GM19043 (cell line): Measurements from ENCODE around the gene OR2T6.

Source experiments
- ATAC-seq: cut with Tn5 transposase; IDR thresholded peaks from one replicate; pipeline ENCODE4 v1.9.1; 2021; ENCODE audit warnings: low read depth; ENCODE audit not compliant: unreplicated experiment

The OR2T6 gene, protein sequence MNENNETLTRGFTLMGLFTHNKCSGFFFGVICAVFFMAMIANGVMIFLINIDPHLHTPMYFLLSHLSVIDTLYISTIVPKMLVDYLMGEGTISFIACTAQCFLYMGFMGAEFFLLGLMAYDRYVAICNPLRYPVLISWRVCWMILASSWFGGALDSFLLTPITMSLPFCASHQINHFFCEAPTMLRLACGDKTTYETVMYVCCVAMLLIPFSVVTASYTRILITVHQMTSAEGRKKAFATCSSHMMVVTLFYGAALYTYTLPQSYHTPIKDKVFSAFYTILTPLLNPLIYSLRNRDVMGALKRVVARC

DNA sequence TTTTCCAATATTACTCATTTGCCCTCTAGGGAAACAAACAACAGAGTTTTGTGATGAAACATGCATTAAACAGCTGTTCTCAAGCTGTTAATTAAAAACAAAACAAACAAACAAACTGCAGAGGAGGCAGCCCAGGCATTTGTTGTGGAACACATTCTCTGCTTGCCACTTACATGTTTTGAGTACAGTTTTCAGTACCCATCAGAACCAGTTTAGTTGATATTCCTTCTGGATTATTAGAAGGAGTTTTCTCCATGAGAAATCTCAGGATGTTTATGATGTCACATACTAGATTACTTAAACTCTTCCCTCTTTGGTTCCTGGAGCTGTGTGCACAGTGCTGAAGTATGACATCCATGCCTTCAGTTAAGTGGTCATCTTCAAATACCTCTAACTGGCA lies at the start of gene OR2T6:
OR2T6 (plus strand) TSS at position 301 of the 400 bp plus-strand sequence. CDS start 11,863 bp downstream, outside the sequence.
- ATAC-seq: no peak

DNA sequence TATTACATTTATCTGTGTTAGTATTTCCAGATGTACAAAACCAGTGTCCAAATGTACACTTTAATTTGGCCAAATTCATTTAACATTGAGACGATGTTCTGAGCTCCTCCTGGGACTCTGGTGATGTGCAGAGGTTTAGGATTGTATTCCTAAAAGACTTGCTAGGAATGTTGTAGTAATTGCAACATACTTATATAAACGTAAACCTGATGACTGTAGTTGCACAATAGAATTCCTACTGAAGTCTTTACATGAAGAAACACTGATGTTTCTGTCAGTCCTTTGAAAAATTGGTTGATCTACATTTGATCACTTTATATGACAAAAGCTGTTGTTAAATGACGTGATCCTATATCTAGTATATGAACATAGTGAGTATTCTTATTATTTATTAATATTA lies 32.1 kb upstream of the OR2T6 start:
- ATAC-seq: no peak

DNA sequence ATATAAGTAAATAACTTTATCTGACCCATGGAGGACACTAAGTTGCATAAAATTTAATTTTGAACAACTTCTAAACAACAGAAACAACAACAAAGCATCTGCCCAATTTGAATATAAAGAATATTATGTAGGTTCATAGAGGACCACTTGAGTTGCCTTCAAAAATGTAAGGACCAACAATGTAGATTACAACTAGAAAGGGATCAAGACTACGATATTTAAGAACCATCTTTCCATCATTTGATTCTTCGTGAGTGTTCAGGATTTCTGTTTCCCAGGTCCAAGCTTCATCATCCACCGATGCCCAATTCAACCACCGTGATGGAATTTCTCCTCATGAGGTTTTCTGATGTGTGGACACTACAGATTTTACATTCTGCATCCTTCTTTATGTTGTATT lies 27.1 kb upstream of the OR2T6 start, which contains the start of gene OR14C36:
OR14C36 (plus strand) TSS at position 301 of the 400 bp plus-strand sequence; CDS start at position 301, 0 bp downstream.
- ATAC-seq: no peak

DNA sequence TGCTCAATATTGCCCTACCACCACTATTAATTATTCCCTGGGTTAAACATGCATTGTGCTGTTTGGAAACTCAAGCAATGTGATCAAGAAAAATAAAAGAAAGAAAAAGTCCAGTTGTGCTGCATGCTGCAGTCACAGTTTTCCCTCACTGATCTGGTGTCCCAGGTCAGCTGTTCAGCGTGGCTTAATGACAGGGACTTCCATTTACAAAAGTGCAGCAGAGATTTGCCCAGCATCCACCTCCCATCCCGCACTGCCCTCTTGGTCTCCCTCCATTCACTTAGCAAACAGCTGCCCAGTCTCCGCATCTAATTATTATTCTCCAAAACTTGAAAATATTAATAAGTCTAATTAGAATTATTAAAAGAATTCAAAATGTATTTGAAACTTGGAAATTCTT lies 16.1 kb upstream of the OR2T6 start:
- no peak for ATAC-seq

DNA sequence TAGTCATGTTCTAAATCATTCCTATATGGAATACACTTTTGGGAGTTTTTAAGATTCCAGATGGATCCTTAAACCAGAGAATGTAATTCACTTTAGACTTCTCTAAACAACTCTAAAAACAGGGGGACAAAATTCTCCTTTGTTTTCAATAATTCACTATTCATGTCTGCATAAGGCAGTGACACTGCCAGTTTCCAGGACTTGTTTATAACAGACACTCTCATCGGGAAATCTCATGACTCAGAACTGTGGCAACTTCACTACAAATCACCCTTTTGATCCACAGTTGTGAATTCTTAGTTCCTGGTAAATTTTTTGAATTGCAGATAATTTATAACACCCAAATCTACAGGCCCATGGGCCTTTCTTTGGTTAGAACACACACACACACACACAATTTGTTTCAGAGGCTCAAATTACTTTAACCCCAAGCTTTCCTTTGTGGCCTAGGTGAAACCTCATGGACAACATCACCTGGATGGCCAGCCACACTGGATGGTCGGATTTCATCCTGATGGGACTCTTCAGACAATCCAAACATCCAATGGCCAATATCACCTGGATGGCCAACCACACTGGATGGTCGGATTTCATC lies 14.3 kb upstream of the OR2T6 start, which contains the start of gene OR2T4:
OR2T4 (plus strand) TSS at position 545 of the 595 bp plus-strand sequence; CDS start at position 545, 0 bp downstream.
- no peak for ATAC-seq

DNA sequence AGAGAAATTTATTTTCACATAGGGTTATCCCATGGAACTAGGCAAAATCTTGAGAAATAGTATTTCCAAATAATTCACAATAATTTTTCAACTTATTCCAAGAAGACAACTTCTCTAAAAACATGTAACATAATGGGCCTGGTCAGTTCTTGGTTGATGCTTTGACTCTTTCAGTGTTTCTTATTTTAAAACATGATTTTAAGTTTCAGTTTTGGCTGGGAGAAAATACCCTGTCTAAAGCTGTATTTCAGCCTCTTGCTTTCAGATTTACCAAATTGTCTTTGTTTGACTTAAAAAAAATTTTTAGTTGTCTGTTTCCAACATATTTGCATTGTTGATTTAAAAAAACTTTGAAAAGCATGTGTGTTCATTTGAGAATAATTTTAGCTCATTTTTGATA lies 8.9 kb upstream of the OR2T6 start:
- ATAC-seq: no peak

DNA sequence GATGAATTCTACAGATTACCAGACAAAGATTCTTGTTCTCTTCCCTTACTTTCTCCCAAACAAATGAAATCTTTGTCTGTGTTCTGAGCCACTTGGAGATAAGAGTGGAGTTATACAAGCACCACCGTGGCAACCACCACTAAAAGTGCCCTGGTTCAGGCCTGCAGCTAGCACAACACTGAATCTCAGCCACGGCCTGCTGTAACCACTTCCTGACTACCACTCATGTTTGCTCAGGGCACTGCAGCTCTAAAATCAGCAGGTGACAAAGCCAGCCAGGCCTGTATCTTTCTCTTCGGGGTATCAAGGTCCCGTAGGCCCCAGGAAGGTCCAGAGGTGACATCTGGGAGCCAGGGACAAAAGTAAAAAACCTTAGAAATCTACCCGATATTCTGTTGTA lies 3.2 kb upstream of the OR2T6 start:
- no peak for ATAC-seq

DNA sequence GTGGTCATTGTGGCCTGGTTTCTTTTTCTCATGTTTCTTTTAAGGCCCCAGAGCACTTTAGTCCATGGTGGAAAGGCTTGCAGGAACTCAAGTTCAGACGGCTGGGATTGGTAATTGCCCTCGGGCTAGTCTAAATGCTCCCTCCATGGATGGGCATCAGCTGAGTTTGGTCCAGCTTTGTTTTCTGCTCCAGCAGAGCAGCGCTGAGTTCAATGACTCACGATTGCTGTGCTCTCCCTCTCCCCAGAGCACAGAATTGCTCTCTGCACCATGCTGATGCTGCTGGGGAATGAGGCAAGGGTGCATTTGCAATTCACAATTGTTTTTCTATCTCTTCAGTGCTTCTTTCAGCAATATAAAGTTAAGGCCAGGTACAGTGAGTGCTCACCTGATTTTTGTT lies 1.8 kb upstream of the OR2T6 start:
- no peak for ATAC-seq

DNA sequence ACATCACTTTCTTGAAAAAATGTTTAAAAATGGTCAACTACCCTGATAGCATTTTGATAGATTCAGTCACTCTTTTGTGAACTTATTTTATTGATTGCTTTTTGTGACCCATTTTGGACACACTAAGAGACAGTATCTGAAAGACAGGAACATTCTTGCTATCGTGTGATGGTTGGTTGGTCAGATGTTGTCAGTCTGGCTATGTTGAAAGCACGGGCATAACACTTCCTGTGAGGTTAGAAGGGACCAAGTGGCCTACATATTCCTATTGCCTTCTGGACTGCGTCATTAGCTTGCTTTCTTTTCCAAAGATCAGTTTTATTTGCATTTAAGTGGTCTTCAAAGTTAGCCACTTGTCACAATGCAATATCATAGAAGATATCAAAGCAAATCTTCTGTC lies 1.4 kb downstream of the OR2T6 start:
- no peak for ATAC-seq

DNA sequence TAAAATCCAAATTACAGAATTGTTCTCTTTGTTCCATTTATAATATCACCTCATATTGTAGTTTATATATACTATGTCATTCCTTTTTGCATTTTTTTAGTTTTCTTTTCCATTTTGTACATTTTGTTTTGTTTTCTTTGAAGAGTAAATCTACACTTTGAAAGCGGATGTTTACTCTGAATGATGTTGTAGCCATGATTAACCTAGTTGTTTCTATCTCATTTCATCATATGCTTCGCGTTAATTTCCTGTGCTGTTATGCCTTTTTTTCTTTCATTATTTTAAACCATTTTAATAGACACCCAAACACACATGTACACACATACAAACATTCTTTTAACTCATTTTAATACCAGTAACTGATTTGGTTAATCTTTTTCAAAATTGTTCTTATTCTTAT lies 5.3 kb downstream of the OR2T6 start:
- no peak for ATAC-seq

DNA sequence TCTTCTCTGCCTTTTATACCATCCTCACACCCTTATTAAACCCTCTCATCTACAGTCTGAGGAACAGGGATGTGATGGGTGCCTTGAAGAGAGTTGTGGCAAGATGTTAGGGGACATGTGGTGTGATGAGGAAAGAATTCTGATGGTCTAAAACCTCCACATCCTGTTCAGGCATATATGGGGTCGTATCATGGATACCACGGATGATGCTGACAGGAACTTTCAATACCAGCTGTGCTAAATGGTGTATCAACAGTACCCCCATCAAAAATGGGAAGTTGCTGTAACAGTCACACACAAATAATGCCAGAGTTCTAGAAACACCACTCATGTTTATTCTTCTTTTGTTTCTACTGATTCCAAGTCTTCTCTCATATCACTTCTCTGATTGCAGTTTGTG lies 12.9 kb downstream of the OR2T6 start:
- no peak for ATAC-seq

DNA sequence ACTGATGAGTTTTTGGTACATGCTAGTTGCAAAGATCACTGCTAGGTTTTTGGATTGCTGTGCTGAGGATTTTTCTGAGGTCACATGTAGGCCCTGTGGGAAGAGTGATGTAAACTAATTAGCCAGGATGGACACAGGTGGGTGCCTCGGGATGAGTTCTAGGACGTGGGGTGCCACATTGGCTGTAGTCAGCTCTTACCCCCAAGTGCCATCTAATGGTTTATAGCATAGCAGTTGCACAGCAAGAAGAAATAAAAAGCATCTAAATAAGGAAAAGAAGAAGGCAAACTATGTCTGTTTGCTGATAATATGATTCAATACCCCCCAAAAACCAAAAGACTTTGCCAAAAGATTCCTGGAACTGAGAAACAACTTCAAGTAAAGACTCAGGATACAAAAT lies 17.5 kb downstream of the OR2T6 start:
- ATAC-seq: no peak

DNA sequence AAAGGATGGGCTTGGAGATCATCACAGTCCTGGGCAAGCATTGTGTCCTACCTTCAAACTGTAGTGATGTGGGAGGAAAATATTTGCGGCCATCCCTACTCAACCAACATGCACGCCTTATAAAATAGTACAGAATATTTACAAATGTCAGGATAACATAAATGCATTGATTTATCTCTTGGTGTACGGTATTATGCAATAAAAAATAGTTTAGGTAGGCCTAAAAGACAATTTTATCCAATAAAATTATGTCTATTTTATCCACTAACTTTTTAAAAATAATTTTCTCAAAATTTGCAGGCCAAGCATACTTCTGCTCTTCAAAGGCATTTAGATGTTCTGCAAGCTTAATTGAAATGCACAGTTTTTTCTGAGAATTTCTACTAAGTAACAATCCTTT lies 27.2 kb downstream of the OR2T6 start, which contains the start of gene OR2T1:
OR2T1 (plus strand) TSS at position 301 of the 400 bp plus-strand sequence. CDS start 3,100 bp downstream, outside the sequence.
- ATAC-seq: no peak

DNA sequence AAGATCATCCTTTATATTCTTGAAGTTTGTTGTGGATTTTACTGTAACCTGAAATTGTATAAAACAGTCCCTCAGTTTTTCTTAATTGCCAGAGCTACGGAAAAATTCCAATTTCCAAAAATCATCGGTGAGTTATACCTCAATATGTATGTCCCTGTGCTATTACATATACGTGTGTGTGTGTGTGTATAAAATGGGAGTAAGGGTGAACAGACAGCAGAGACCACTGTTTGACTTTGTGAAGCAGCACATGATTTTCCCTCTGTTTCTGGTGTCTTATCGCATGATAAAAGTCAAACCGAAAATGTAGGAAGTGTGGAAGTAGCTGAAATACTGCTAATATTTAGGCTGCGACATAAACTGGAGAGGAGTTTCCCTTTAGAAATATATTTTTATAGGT lies 28.5 kb downstream of the OR2T6 start:
- no peak for ATAC-seq

DNA sequence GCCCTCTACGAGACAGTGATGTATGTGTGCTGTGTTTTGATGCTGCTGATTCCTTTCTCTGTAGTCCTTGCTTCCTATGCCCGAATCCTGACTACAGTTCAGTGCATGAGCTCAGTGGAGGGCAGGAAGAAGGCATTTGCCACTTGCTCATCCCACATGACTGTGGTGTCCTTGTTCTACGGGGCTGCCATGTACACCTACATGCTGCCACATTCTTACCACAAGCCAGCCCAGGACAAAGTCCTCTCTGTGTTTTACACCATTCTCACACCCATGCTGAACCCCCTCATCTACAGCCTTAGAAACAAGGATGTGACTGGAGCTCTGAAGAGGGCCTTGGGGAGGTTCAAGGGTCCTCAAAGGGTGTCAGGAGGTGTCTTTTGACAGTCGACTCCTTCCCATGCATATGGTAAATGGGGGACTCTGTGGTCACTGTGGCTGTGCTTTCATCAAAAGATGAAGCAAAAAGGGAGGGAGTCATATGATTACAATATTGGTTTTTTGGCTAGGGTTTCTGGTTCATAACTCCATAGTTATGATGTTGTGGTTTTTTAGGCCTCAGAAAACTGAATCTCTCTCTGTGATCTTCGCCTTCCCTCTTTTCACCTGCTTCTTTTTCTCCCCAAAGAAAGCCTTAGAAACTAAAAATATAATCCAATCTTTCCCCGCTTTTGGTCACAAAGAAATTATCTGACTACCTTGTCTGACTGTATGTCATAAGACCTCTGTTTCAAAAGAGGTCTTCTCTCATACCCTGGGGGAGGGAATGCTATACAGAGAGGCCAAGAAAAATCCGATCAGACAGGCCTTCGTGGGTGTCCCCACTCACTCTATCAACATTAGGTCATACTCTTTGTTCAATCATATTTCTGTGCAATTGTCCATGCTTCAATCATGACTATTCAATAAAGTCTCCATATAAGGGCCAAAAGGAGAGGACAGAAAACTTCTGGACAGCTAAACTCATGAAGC lies 31.5 kb downstream of the OR2T6 start:
- ATAC-seq: no peak

DNA sequence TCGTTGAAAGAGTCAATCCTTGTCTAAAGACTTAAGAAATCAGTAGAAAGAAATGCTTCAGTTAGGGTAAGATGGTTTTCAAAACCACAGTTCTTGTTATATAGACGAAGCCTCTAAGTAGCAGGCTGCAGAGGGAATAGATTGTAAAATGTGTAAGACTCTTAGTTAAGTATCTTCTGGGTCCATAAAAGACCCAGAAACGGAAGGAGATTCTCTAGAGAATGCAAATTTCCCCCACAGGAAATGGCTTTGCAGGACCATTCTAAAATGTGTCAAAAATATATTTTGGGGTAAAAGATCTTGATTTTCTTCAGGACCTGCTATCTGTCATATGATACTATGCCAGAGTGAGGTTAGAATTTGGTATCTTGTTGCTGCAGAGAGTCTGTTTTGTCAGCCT lies 40.7 kb downstream of the OR2T6 start:
- ATAC-seq: no peak

DNA sequence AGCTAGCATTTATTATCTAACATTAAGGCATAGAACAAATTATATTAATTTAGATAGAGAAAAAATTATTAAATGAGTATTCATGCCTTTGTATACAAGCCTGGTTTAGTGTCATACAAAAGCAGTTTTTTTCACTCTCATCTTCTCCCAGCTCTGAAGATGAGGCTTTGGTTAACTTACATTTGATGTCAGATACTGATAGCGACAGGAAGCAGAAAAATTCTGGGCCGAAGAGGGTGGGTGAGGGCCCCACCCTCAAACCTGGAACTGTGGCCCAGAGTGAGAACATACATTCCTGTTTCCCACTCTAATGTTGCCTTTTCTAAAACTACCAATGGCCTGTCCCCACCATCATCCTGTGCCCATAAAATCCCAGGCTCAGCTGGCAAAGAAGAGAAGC lies 42.3 kb downstream of the OR2T6 start:
- ATAC-seq: no peak

DNA sequence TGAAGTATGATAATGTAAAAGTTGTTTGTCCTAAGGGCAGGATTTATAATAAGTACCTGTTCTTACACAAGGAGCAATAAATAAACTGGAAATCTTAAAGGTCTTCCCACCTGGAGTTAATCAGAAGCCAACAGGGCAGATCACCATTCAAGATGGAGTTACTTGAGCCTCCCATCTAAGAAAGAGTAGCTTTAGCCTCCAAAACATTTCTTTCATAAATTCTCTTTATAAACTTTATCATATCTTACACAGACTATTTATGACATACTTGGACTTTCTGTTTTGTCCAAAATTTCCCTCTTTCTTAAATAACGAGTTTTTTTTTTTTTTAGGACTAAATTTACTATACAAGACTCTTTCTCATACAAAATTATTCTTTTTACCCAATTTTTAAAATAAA lies 45.8 kb downstream of the OR2T6 start:
- no peak for ATAC-seq

DNA sequence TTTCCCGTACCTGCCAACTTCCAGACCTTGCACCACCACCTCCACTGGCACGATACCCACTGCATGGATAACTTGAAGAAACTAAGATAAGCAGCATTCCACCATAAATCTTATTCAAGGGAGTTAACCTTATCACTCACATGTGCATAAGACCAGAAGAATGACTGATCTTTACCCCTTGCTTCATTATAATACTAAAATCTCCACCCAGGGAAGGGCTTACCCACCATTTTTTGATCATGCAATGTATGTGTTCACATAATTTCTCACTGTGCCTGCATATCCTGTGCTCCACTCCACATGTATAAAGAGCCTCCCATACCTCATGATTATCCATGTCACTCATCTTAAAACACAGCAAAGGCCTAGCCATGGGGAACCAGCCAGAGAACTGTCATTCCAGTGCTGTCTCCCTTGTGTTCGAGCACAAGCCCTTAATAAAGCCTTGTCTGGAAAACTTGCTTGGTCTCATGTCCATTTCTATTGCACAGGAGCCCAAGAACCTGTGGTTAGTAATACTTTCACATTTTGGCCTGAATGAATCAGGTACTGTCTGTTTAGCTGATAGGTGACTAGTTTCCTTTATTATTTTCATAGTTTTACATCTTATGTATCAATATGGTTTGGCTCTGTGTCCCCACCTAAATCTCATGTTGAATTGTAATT lies 52.1 kb downstream of the OR2T6 start:
- peak; percentile 37 for ATAC-seq

DNA sequence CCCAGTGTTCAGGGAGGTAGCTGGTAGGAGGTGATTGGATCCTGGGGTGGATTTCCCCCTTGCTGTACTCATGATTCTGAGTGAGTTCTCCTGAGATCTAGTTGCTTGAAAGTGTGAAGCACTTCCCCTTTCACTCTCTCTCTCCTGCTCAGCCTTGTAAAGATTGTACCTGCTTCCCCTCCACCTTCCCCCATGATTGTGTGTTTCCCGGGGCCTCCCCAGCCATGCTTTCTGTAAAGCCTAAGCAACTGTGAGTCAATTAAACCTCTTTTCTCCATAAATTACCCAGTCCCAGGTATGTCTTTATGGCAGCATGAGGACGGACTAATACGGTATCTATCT lies 52.6 kb downstream of the OR2T6 start:
- peak; percentile 98 for ATAC-seq
